Mesendoderm (in vitro differentiated cells): ENCODE results near the gene DPH3.

Experiments
- DNase-seq: peaks from one replicate; pipeline ENCODE4 v3.0.0; 2013
- H2AK5ac ChIP-seq: 2 replicates; pipeline ENCODE4 v1.6.1; 2013; ENCODE audit warnings: low read length, inconsistent platforms
- H2BK120ac ChIP-seq: 2 replicates; pipeline ENCODE4 v1.6.1; 2013; ENCODE audit warnings: low read depth, mild to moderate bottlenecking, low read length, moderate library complexity, mixed read lengths
- H2BK15ac ChIP-seq: replicated peaks from 2 replicates; pipeline ENCODE4 v1.6.1; 2013; ENCODE audit warnings: low read depth, mild to moderate bottlenecking, moderate library complexity
- H2BK5ac ChIP-seq: 2 replicates; pipeline ENCODE4 v1.6.1; 2013; ENCODE audit warnings: low read length, inconsistent platforms
- H3K18ac ChIP-seq: 2 replicates; pipeline ENCODE4 v1.6.1; 2013; ENCODE audit warnings: mild to moderate bottlenecking, low read length, mixed read lengths
- H3K23ac ChIP-seq: one replicate; pipeline ENCODE4 v1.6.1; 2013; ENCODE audit warnings: low read length
- H3K27ac ChIP-seq: 2 replicates; pipeline ENCODE4 v1.5.1; 2013; ENCODE audit warnings: low read depth, mild to moderate bottlenecking, inconsistent platforms, low read length, moderate library complexity
- H3K27me3 ChIP-seq: 2 replicates; pipeline ENCODE4 v1.6.1; 2013; ENCODE audit warnings: low read length, control low read depth, mild to moderate bottlenecking, inconsistent platforms; ENCODE audit not compliant: insufficient read depth, poor library complexity
- H3K36me3 ChIP-seq: 2 replicates; pipeline ENCODE4 v1.6.1; 2013; ENCODE audit warnings: low read length, inconsistent platforms; ENCODE audit not compliant: control insufficient read depth, insufficient read depth
- H3K4ac ChIP-seq: one replicate; pipeline ENCODE4 v1.6.1; 2013; ENCODE audit warnings: low read depth, mild to moderate bottlenecking, low read length, moderate library complexity
- H3K4me1 ChIP-seq: 2 replicates; pipeline ENCODE4 v1.6.1; 2013; ENCODE audit warnings: low read depth, low read length, inconsistent platforms; ENCODE audit not compliant: control insufficient read depth
- H3K4me2 ChIP-seq: 2 replicates; pipeline ENCODE4 v1.6.1; 2013; ENCODE audit warnings: low read length
- H3K4me3 ChIP-seq: 2 replicates; pipeline ENCODE4 v1.5.1; 2013; ENCODE audit warnings: mild to moderate bottlenecking, low read length
- H3K56ac ChIP-seq: one replicate; pipeline ENCODE4 v1.6.1; 2013; ENCODE audit warnings: low read length
- H3K79me1 ChIP-seq: 2 replicates; pipeline ENCODE4 v1.6.1; 2013; ENCODE audit warnings: low read length, inconsistent platforms
- H3K79me2 ChIP-seq: 2 replicates; pipeline ENCODE4 v1.6.1; 2013; ENCODE audit warnings: mild to moderate bottlenecking, low read length; ENCODE audit not compliant: control insufficient read depth, insufficient read depth
- H3K9ac ChIP-seq: 2 replicates; pipeline ENCODE4 v1.6.1; 2013; ENCODE audit warnings: low read length, inconsistent platforms
- H4K5ac ChIP-seq: one replicate; pipeline ENCODE4 v1.6.1; 2013; ENCODE audit warnings: low read length
- H4K8ac ChIP-seq: one replicate; pipeline ENCODE4 v1.6.1; 2013; ENCODE audit warnings: low read depth, mild to moderate bottlenecking, control low read depth, low read length, moderate library complexity
- WGBS: extraction: QIAGEN DNeasy Blood & Tissue Kit; methylation state at CpG from one replicate; pipeline ENCODE4 v1.1.7; 2013; ENCODE audit warnings: low lambda C conversion rate, missing lambda C conversion rate; ENCODE audit not compliant: insufficient coverage; ENCODE audit errors: extremely low coverage; 5-methylcytosine and 5-hydroxymethylcytosine counted together

DPH3 gene

GRCh38 chr3:16252988-16253387 is 11.8 kb downstream of the DPH3 start:
- H3K9ac ChIP-seq = no peak overlapping the region
- H3K56ac ChIP-seq = no peak overlapping the region
- H3K18ac ChIP-seq = no peak overlapping the region
- H2BK15ac ChIP-seq = no peak overlapping the region
- H2BK5ac ChIP-seq = no peak overlapping the region
- no peak overlapping the region for H3K4me2 ChIP-seq
- no peak overlapping the region for H4K8ac ChIP-seq
- no peak overlapping the region for H3K4ac ChIP-seq
- H2BK120ac ChIP-seq = no peak overlapping the region
- H3K79me2 ChIP-seq = no peaks in the 10 kb centered on the region
- no peaks in the 10 kb centered on the region for H3K4me1 ChIP-seq
- no peak overlapping the region for H4K5ac ChIP-seq
- H3K23ac ChIP-seq = no peak overlapping the region
- no peaks in the 10 kb centered on the region for H3K36me3 ChIP-seq
- no peaks in the 10 kb centered on the region for H3K79me1 ChIP-seq
- WGBS = no CpG with 5 or more reads among the region's 2 CpGs
- H3K27ac ChIP-seq = no peak overlapping the region
- H3K27me3 ChIP-seq = no peaks in the 10 kb centered on the region
- DNase-seq = no peak
- no peak overlapping the region for H2AK5ac ChIP-seq
- H3K4me3 ChIP-seq = no peak overlapping the region

- H3K27ac ChIP-seq = no peak overlapping the region
Observed at GRCh38 chr3:16252243-16252978, 12.3 kb downstream of the DPH3 start.

GRCh38 chr3:16251316-16252085 is 13.2 kb downstream of the DPH3 start:
- no peak overlapping the region for H2BK15ac ChIP-seq
- no peak overlapping the region for H3K23ac ChIP-seq
- no peak overlapping the region for H2BK5ac ChIP-seq
- H2AK5ac ChIP-seq = no peak overlapping the region
- H3K9ac ChIP-seq = no peak overlapping the region
- no peak overlapping the region for H3K27ac ChIP-seq
- H4K5ac ChIP-seq = no peak overlapping the region
- H3K4ac ChIP-seq = no peak overlapping the region
- H3K4me3 ChIP-seq = no peak overlapping the region
- no peak for DNase-seq
- no peak overlapping the region for H3K4me2 ChIP-seq
- no peaks in the 10 kb centered on the region for H3K36me3 ChIP-seq
- H3K56ac ChIP-seq = no peak overlapping the region
- H3K79me2 ChIP-seq = no peaks in the 10 kb centered on the region
- no peaks in the 10 kb centered on the region for H3K27me3 ChIP-seq
- no peak overlapping the region for H2BK120ac ChIP-seq
- no peak overlapping the region for H3K18ac ChIP-seq
- no peak overlapping the region for H4K8ac ChIP-seq
- no peaks in the 10 kb centered on the region for H3K79me1 ChIP-seq
- no peaks in the 10 kb centered on the region for H3K4me1 ChIP-seq
- WGBS = no CpG with 5 or more reads among the region's 9 CpGs

More at GRCh38 chr3:16252243-16252978, 12.3 kb downstream of the DPH3 start:
- Histone ChIP-seq H4K5ac (no peak overlapping the region), H3K4ac (no peak overlapping the region), H3K18ac (no peak overlapping the region), H2BK15ac (no peak overlapping the region), H3K4me3 (no peak overlapping the region), H2BK5ac (no peak overlapping the region), H3K36me3 (no peaks in the 10 kb centered on the region), H3K79me1 (no peaks in the 10 kb centered on the region), H3K23ac (no peak overlapping the region), H3K4me1 (no peaks in the 10 kb centered on the region), H4K8ac (no peak overlapping the region), H2BK120ac (no peak overlapping the region), H2AK5ac (no peak overlapping the region), H3K27me3 (no peaks in the 10 kb centered on the region), H3K56ac (no peak overlapping the region), H3K9ac (no peak overlapping the region), H3K79me2 (no peaks in the 10 kb centered on the region), H3K4me2 (no peak overlapping the region)
- no CpG with 5 or more reads among the region's 7 CpGs for WGBS
- no peak for DNase-seq

- Histone ChIP-seq H3K4ac (no peak overlapping the region), H3K4me2 (no peak overlapping the region), H3K9ac (no peak overlapping the region), H3K79me1 (no peaks in the 10 kb centered on the region), H2BK120ac (no peak overlapping the region), H3K4me1 (no peaks in the 10 kb centered on the region), H2BK5ac (no peak overlapping the region), H3K27ac (no peak overlapping the region), H3K27me3 (no peaks in the 10 kb centered on the region), H4K5ac (no peak overlapping the region), H2BK15ac (no peak overlapping the region), H3K4me3 (no peak overlapping the region), H3K18ac (no peak overlapping the region), H3K79me2 (no peaks in the 10 kb centered on the region), H3K23ac (no peak overlapping the region), H3K36me3 (no peaks in the 10 kb centered on the region), H3K56ac (no peak overlapping the region), H2AK5ac (no peak overlapping the region), H4K8ac (no peak overlapping the region)
- no CpG with 5 or more reads among the region's 3 CpGs for WGBS
- no peak for DNase-seq
Observed at GRCh38 chr3:16249886-16250285, 14.9 kb downstream of the DPH3 start.

- peak; percentile 61 for DNase-seq
- Histone ChIP-seq H3K4me2 (no peak overlapping the region), H3K18ac (no peak overlapping the region), H2BK15ac (no peak overlapping the region), H3K27ac (no peak overlapping the region), H2BK5ac (no peak overlapping the region), H3K79me2 (no peaks in the 10 kb centered on the region), H3K27me3 (no peaks in the 10 kb centered on the region), H3K36me3 (no peaks in the 10 kb centered on the region), H4K8ac (no peak overlapping the region), H2BK120ac (no peak overlapping the region), H3K4ac (no peak overlapping the region), H4K5ac (no peak overlapping the region), H3K4me3 (no peak overlapping the region), H2AK5ac (no peak overlapping the region), H3K4me1 (no peaks in the 10 kb centered on the region), H3K9ac (no peak overlapping the region), H3K79me1 (no peaks in the 10 kb centered on the region), H3K23ac (no peak overlapping the region), H3K56ac (no peak overlapping the region)
- WGBS = no CpG with 5 or more reads among the region's 3 CpGs
Observed at GRCh38 chr3:16249336-16249735, 15.4 kb downstream of the DPH3 start.
